ENCODE measurements around the gene MINPP1.
"Not testable (repeated sequence)": the region's sequence is repeated elsewhere in the genome, so short reads cannot be mapped to it uniquely, and the experiment has no call there.

The MINPP1 gene

GRCh38 chr10:87585565-87586514 is 81.1 kb downstream of the MINPP1 start:
- H3K4me3 ChIP-seq (replicated peaks in 1 of 2; ENCODE audit: low read depth in 2 of 2, low read length in 2 of 2), result no peak overlapping the region
- peak; percentile 64 to 76 for DNase-seq (ENCODE audit: low read depth in 2 of 2)
- no peak for TF ChIP-seq CTCF (IDR thresholded peaks at IDR 0.05; ENCODE audit: low read depth, low read length)

- no peak for TF ChIP-seq CTCF (IDR thresholded peaks at IDR 0.05; ENCODE audit: low read depth, low read length)
Measured at GRCh38 chr10:87589645-87590051, 85.0 kb downstream of the MINPP1 start.

GRCh38 chr10:87590705-87591588 is 86.3 kb downstream of the MINPP1 start:
- no peak for TF ChIP-seq CTCF (IDR thresholded peaks at IDR 0.05; ENCODE audit: low read depth, low read length)
- no peak overlapping the region for H3K4me3 ChIP-seq (replicated peaks in 1 of 2; ENCODE audit: low read depth in 2 of 2, low read length in 2 of 2)
- DNase-seq (ENCODE audit: low read depth in 2 of 2), result no peak

More at GRCh38 chr10:87589645-87590051, 85.0 kb downstream of the MINPP1 start:
- DNase-seq (ENCODE audit: low read depth in 2 of 2), result peak in 1 of 2 donors; percentile 26
- H3K4me3 ChIP-seq (replicated peaks in 1 of 2; ENCODE audit: low read depth in 2 of 2, low read length in 2 of 2), result no peak overlapping the region

- no peak for DNase-seq (ENCODE audit: low read depth in 2 of 2)
- H3K4me3 ChIP-seq (replicated peaks in 1 of 2; ENCODE audit: low read depth in 2 of 2, low read length in 2 of 2), result no peak overlapping the region
- TF ChIP-seq CTCF (IDR thresholded peaks at IDR 0.05; ENCODE audit: low read depth, low read length), result no peak
Measured at GRCh38 chr10:87591589-87591886, 86.8 kb downstream of the MINPP1 start.

- DNase-seq (ENCODE audit: low read depth in 2 of 2); H3K4me3 ChIP-seq (replicated peaks in 1 of 2; ENCODE audit: low read depth in 2 of 2, low read length in 2 of 2): not testable (repeated sequence)
Measured at GRCh38 chr10:87592920-87593319, 88.2 kb downstream of the MINPP1 start.

GRCh38 chr10:87593702-87594101 is 89.0 kb downstream of the MINPP1 start:
- no peak for TF ChIP-seq CTCF (IDR thresholded peaks at IDR 0.05; ENCODE audit: low read depth, low read length)
- peak in 1 of 2 donors; percentile 24 for DNase-seq (ENCODE audit: low read depth in 2 of 2)
- H3K4me3 ChIP-seq (replicated peaks in 1 of 2; ENCODE audit: low read depth in 2 of 2, low read length in 2 of 2), result no peak overlapping the region

GRCh38 chr10:87594181-87594580 is 89.5 kb downstream of the MINPP1 start:
- no peak for DNase-seq (ENCODE audit: low read depth in 2 of 2)
- no peak overlapping the region for H3K4me3 ChIP-seq (replicated peaks in 1 of 2; ENCODE audit: low read depth in 2 of 2, low read length in 2 of 2)
- no peak for TF ChIP-seq CTCF (IDR thresholded peaks at IDR 0.05; ENCODE audit: low read depth, low read length)
